SK-N-MC (cell line): ENCODE results near the gene SMARCD1.

Experiments used
- DNase-seq: peaks from one replicate; pipeline ENCODE4 v3.0.0-alpha.2; 2011; ENCODE audit warnings: low read depth, low spot score
- H3K27ac ChIP-seq: fragments of 200-600 bp; sonication (generic); 2 replicates; pipeline ENCODE4 v1.5.1; 2016; ENCODE audit warnings: mixed run types
- H3K36me3 ChIP-seq: fragments of 200-600 bp; sonication (generic); 2 replicates; pipeline ENCODE4 v1.6.1; 2017; ENCODE audit warnings: antibody characterized with exemption, low read length, mixed read lengths; ENCODE audit not compliant: insufficient read depth
- H3K4me3 ChIP-seq: fragments of 200-600 bp; sonication (generic); 2 replicates; pipeline ENCODE4 v1.5.1; 2016
- H3K9ac ChIP-seq: fragments of 200-600 bp; sonication (generic); 2 replicates; pipeline ENCODE4 v1.8.0; 2017; ENCODE audit warnings: mixed run types, mixed read lengths; ENCODE audit not compliant: insufficient read length
- H3K9me3 ChIP-seq: fragments of 200-600 bp; sonication (generic); 2 replicates; pipeline ENCODE4 v1.6.1; 2017; ENCODE audit warnings: low read depth, mild to moderate bottlenecking, antibody characterized with exemption, low read length, moderate library complexity, mixed read lengths
- EZH2 ChIP-seq: fragments of 200-600 bp; sonication (generic); IDR thresholded peaks from one replicate; pipeline ENCODE4 v1.6.1; 2017; ENCODE audit warnings: antibody characterized with exemption
- FOXP2 ChIP-seq: optimal IDR thresholded peaks from 2 replicates; pipeline ENCODE3; 2011; ENCODE audit warnings: mild to moderate bottlenecking, moderate library complexity; ENCODE audit not compliant: insufficient read depth; ENCODE audit errors: extremely low read length, control extremely low read depth
- POLR2AphosphoS5 ChIP-seq: IDR thresholded peaks from 2 replicates; pipeline ENCODE4 v1.6.1; 2012; ENCODE audit warnings: mild to moderate bottlenecking, low read depth, low read length, borderline replicate concordance

The SMARCD1 gene

DNA sequence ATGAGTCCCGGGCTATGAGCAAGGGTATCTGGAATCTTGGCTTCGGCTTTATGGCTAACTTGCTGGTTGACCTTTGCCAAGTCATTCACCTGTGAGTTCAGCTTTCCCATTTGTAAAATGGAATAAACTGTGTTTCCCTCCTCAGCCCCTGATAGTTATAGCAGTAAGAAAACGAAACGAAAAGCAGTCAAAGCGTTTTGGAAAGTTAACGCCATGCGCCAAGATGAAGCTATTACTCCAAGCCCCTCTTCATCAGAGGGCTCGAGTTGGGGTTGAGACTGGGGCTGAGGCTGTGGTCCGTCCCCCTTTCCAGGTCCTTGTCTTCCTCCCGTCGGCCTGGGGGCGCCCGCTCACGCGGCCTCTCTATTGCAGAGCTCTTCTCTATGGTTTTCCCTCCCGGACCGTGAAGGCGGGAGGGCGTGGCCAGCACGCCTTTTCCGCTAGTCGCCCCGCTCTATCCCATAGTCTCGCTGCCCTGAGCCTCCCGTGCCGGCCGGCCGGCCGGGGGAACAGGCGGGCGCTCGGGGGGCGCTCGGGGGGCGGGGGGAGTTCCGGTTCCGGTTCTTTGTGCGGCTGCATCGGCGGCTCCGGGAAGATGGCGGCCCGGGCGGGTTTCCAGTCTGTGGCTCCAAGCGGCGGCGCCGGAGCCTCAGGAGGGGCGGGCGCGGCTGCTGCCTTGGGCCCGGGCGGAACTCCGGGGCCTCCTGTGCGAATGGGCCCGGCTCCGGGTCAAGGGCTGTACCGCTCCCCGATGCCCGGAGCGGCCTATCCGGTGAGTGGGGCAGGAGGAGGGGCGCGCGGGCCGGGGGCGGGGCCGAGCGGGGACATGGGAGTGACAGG, at the start of gene SMARCD1:
Gene SMARCD1, plus strand, starts transcription at position 568 of the 840 bp plus-strand sequence. Its CDS starts 28 bp downstream, at position 596.
- H3K9me3 ChIP-seq: no peaks in the 10 kb centered on the region
- peak within 1 kb of the TSS; percentile 88 for H3K9ac ChIP-seq
- peaks cover 39% of the 10 kb centered on the region for H3K36me3 ChIP-seq
- TF ChIP-seq POLR2AphosphoS5 (peak; percentile 70), FOXP2 (no peak)
- peak within 1 kb of the TSS; percentile 88 for H3K4me3 ChIP-seq
- DNase-seq: peak; percentile 73
- peak within 1 kb of the TSS; percentile 96 for H3K27ac ChIP-seq

DNA sequence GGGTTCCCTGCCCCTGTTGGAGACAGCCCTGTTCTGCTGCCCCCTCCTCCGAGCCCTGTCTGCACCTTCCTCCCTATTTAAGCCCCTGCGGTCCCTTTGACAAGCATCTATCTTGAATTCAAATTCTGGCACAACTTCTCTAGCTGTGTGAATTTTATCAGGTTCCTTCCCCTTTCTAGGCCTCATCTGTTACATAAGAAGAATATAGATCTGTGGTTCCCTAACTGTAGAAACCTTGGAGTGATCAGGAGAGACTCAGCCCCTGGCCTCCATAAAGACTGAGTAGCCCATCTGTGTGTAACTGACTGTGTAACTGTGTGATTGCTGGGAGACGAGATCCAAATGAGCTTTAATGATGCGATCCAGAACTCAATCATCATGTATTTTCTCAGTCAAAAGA, 46.8 kb upstream of the SMARCD1 start:
- TF ChIP-seq POLR2AphosphoS5: no peak
- TF ChIP-seq FOXP2: no peak
- no peak for TF ChIP-seq EZH2
- H3K9ac ChIP-seq: no peak overlapping the region
- H3K4me3 ChIP-seq: no peak overlapping the region

DNA sequence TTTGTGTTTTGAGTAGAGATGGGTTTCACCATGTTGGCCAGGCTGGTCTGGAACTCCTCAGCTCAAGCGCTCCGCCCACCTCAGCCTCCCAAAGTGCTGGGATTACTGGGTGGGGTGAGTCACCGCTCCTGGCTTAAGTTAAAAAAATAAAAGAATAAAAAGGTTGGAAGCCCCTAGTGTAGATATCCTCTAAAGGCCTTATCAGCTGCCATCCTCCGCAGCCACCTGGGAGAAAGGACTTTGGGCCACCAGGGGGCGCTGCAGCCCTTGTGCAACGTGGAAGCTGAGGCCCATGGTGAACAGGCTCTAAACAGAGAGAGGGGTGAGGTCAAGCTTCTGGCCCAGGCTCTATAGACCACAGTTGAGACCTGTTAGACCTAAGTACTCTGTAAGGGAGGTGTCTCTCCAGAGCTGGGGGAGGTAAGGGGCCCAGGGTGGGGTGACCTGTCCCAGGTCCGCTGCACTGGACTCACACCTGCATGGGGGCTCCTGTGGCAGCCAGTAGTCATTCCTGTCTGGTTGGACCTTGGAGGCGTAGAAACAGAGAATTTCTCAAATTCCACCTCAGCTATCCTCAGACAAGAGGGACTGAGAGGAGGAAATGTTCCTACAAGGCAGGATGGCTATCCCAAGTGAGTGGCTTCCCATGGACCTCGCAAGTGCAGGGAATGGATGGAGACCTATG, 45.8 kb upstream of the SMARCD1 start:
- Histone ChIP-seq H3K36me3 (no peaks in the 10 kb centered on the region), H3K9ac (no peak overlapping the region), H3K27ac (no peak overlapping the region), H3K4me3 (no peak overlapping the region), H3K9me3 (no peaks in the 10 kb centered on the region)
- DNase-seq: no peak
- TF ChIP-seq EZH2 (no peak), FOXP2 (no peak), POLR2AphosphoS5 (no peak)

More for the DNA sequence above, 46.8 kb upstream of the SMARCD1 start:
- no peak for DNase-seq
- H3K9me3 ChIP-seq: no peaks in the 10 kb centered on the region
- no peaks in the 10 kb centered on the region for H3K36me3 ChIP-seq
- no peak overlapping the region for H3K27ac ChIP-seq

DNA sequence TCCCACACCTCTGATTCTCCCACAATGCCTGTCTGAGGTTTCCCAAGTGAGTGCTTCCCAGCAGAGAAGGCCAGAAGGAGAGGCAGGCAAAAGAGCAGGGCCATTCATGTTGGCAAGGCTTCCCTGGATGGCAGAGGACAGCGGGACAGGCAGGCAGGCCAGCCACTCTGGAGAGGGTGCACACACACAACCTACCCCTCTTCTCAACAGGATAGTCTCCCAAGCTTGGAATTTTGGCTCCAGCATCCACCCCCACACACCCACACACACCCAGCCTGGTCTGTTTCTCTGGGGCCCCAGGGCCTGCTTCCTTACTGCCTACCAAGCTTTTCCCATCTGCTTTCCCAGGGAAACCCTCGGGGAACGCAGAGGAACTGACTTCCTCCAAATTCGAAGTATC, 44.5 kb upstream of the SMARCD1 start:
- no peaks in the 10 kb centered on the region for H3K36me3 ChIP-seq
- no peaks in the 10 kb centered on the region for H3K9me3 ChIP-seq
- DNase-seq: no peak
- no peak overlapping the region for H3K27ac ChIP-seq
- no peak overlapping the region for H3K4me3 ChIP-seq
- H3K9ac ChIP-seq: no peak overlapping the region
- TF ChIP-seq EZH2: no peak

DNA sequence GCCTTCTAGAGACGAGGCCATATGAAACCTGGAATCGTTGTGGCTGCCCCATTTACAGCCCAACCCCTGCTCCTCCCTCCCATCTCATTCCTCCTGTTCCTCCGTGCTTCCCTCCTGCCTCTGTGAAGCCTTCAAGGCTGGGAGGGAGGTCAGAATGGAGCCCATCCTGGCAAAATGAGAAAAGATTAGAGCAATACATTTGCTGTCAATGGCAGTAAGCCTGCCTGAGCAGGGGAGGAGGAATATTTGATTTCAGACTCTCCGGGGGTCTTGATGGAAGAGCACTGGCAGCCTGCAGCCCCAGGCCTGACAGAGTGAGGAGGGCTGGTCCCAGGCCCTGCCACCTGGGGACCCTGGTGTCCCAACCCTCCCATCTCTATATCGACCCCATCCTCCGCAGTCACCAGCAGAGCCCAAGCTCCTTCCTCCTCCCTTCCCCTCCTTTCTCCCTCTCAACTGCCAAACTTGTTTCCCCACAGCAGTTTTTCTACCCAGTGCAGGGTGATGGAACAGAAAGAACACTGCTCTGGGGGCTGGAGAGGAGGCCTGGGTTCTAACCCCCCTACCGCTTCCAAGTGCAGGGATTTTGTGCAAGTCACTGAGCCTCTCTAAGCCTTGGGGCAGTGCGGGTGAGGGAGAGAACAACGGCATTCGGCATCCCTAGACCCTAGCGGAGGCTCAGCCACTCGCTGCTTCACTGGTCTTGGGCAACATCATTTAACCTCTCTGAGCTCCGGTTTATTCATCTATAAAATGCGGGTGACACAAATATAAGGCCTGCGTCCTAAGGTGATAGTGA, 43.9 kb upstream of the SMARCD1 start:
- Histone ChIP-seq H3K4me3 (no peak overlapping the region), H3K27ac (no peak overlapping the region), H3K9me3 (no peaks in the 10 kb centered on the region), H3K36me3 (no peaks in the 10 kb centered on the region), H3K9ac (no peak overlapping the region)
- DNase-seq: no peak
- TF ChIP-seq FOXP2: no peak
- no peak for TF ChIP-seq POLR2AphosphoS5
- TF ChIP-seq EZH2: no peak

DNA sequence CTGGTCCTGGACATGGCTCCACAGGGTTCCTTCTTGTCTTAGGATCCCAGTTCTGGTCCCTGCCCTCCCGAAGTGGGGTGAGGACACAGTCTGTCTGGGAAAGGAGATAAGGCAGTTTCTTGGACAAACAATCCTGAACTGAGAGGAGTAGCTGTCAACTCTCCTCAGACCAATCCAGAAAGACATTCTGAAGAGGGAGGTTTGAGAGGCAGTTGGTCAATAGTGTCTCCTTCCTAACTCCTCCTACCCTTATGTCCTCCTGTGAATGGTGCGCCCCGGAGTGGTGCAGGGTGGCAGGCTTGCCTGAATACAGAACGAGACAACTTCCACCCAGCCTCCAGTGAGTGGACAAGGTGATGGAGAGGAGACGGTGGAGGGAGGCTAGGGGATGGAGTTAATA, 43.2 kb upstream of the SMARCD1 start:
- Histone ChIP-seq H3K4me3 (no peak overlapping the region), H3K9me3 (no peaks in the 10 kb centered on the region), H3K36me3 (no peaks in the 10 kb centered on the region), H3K27ac (no peak overlapping the region), H3K9ac (no peak overlapping the region)
- DNase-seq: no peak
- TF ChIP-seq FOXP2: no peak
- no peak for TF ChIP-seq EZH2
- no peak for TF ChIP-seq POLR2AphosphoS5

DNA sequence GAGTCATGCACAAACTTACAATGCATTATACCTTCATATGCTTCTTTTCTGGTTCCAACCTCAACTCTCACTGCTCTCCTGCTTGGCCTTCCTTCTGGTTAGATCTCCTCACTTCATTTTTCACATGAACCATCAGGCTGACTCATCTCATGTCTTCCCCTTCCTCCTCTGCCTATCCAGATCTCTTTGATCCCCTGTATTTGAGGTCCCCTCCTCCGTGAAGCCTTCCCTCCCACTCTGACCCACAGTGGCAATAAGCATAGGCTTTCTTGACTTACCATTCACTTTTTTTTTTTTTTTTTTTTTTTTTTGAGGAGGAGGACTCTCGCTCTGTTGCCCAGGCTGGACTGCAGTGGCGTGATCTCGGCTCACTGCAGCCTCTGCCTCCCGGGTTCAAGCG, 42.4 kb upstream of the SMARCD1 start:
- no peak for DNase-seq
- no peaks in the 10 kb centered on the region for H3K9me3 ChIP-seq
- H3K27ac ChIP-seq: no peak overlapping the region
- TF ChIP-seq FOXP2 (no peak), POLR2AphosphoS5 (no peak), EZH2 (no peak)
- no peak overlapping the region for H3K9ac ChIP-seq
- no peak overlapping the region for H3K4me3 ChIP-seq
- H3K36me3 ChIP-seq: no peaks in the 10 kb centered on the region

DNA sequence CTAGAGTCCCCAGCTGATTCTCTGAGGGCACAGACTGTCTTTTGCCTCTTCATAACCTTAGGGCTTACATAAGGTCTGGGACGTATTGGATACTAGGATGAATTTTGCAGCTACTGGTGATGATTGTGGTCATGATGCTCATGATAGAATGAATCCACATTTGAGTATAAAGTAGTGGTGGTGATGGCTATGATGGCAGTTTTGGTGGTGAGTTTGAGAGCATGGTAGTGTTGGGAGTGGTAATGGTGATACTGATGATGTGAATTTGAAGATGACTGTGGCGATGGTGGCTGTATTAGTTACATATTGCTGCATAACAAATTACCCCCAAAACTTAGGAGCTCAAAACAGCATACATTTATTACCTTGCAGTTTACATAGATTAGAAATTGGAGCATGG, 41.8 kb upstream of the SMARCD1 start:
- Histone ChIP-seq H3K27ac (no peak overlapping the region), H3K9ac (no peak overlapping the region), H3K9me3 (no peaks in the 10 kb centered on the region), H3K4me3 (no peak overlapping the region), H3K36me3 (no peaks in the 10 kb centered on the region)
- DNase-seq: no peak
- TF ChIP-seq FOXP2: no peak
- no peak for TF ChIP-seq EZH2
- no peak for TF ChIP-seq POLR2AphosphoS5
